NCI-H2029 treated with DMSO at 0.1 percent for 48 hours (cell line): ENCODE measurements around the gene KIAA2012.

Experiments used
- DNase-seq: peaks from one replicate; lab custom pipeline; 2025; lab: John Stamatoyannopoulos, UW

KIAA2012 gene

DNA sequence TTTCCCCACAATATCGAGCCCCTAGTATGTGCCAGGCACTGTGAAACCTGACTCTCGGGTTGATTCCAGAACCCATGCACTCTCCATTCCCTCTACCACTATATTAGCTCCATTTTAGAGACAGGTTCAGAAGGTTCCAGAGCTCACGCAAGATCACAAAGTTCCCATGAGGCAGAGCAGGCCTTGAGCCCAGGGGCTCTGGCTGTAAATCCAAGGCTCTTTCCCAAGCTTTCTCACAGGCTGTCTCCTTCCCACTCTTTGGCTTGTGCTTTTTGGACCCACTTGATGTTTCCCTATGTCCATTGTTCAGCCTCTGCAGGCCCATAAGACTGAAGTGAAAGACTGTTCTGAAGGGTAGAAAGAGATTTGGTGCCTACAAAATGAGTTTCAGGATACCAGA lies 15.7 kb downstream of the KIAA2012 start:
- no peak for DNase-seq

DNA sequence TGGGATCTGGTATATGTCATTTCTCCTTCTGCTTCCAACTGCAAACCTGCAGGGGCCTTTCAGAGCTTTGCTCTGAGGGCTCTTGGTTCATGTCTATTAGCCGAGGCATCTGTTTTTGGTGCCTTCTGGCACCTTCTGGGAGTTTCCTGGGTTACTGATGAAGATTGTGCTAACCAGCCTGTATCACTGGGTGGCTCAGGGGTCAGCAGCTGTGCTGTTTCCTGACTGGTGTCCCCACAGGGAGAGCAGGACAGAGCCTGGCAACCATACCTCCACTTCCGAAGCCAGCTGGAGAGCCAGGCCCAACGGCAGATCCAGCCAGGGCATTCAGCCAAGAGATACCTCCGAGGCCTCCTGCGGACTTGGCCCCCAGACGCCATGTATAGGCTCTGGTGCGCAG lies 17.5 kb downstream of the KIAA2012 start:
- DNase-seq, result no peak

DNA sequence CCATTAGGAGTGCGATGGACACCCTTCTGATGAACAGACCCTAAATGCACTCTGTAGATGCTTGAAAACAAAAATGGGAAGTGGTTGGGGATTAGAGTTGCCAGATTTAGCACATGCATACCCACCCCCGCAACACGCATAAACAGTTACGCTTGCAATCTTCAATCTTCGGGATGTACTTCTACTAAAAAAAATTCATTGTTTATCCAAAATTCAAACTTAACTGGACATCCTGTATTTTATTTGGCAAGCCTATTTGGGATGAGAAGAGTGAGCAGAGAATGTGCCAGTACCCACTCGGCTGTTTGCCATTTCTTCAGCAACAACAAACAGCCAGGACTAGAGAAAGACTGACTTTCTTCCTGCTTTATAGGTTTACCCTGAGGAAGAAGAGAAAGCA lies 18.4 kb downstream of the KIAA2012 start:
- no peak for DNase-seq

DNA sequence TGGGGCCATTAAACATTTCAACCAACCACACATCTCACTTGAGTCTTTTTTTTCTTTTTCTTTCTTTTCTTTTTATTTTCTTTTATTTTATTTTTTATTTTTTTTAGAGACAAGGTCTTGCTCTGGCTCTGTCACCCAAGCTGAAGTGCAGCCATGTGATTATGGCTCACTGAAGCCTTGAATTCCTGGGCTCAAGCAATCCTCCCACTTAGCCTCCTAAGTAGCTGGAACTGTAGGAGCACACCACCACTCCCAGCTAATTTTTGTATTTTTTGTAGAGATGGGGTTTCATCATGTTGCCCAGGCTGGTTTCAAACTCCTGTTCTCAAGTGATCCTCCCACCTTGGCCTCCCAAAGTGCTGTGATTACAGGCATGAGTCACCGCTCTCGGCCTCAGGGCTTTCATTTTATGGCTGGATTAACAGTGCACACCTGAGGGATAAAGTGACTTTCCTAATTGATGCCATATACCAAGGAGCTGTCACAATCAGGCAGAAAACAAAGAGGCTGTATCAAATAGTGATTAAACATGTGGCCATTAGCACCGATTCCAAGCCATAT lies 21.5 kb downstream of the KIAA2012 start:
- no peak for DNase-seq

DNA sequence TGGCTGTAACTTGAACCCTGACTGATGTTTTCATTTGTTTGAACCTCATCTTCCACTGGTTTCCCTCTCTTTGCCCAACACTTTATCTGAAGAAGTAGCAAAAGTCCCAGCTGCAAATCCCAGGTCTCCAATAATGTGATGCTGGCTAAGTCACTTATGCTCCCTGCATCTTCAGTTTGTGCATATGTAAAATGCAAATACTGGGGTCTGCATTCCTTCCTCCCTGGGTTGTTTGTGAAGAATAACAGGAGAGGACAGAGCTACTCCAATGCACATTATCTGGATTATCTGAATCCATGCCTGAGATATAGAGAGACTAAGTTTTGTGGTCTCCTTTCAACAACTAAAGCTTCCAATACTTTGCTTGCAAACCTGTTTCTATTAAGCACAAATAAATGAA lies 22.2 kb downstream of the KIAA2012 start:
- DNase-seq, result no peak

DNA sequence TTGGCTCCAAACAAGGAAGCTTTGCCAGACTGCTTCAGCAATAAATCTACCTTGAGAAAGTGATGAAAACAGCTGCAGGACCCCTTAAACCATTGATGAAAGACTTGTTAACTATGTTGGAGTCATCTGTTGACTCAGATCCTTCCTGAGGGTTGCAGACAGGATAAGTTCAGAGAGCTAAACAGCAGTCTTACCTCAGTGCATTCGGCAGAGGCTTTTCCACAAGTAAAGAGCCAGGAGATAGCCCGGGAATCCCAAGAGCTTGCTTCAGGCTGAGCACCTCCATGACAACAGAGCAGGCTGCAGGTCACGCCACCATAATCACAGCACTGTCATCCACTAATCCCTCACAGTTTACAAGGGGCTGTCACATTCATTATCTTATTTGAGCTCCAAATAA lies 23.7 kb downstream of the KIAA2012 start:
- DNase-seq, result no peak

DNA sequence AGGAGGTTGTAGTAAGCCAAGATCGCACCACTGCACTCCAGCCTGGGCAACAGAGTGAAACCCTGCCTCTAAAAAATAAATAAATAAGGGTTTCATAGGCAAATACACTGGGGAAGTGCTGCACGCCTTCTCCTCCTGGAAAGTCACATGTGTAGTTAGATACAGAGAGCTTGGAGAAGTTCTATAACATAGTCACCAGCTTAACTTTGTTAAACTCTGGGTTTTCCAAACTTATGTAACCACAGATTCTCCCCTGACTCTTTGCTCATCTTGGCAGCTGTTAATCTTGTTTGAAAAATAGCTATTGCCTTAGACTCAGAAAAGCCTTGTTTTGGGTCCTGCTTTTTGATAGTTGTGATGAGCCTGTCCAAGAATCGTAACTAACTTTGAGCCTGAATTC lies 25.2 kb downstream of the KIAA2012 start:
- DNase-seq, result no peak

DNA sequence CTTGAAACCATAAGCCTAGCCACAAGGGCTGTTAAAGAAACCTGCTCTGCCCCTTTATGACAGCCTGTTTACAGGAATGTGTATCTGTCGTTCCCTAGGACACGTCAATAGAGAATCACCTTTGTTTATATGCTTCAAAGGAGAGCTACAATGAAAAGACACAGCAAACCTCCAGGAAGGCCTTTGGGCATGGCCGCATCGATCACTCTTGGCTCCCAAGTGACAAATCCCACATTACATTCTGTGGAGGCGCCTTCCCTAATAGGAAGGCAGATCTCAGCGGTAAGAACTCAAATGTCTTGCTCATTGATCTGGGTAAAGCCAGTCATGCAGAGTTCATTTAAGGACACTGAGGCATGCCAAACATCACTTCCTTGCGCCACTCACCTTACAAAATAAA lies 26.5 kb downstream of the KIAA2012 start:
- DNase-seq, result no peak

DNA sequence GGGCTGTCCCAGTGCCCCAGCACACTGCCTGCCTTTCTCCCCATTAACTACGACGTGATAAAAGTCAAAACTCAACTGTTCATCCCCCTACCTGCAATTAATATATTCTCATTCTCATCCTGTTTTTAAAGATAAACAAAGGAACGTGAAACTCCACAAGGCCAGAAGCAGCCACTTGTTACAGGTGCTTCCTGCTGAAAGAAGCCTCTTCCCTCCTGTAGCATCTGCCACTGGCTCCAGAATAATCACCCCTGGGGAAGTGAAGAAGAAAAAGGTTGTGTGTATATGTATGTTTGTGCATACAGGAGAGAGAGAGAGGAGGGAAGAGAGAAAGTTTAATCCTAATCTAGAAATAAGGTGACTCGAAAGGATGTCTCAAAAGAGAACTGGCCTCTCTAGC lies 27.1 kb downstream of the KIAA2012 start:
- no peak for DNase-seq

DNA sequence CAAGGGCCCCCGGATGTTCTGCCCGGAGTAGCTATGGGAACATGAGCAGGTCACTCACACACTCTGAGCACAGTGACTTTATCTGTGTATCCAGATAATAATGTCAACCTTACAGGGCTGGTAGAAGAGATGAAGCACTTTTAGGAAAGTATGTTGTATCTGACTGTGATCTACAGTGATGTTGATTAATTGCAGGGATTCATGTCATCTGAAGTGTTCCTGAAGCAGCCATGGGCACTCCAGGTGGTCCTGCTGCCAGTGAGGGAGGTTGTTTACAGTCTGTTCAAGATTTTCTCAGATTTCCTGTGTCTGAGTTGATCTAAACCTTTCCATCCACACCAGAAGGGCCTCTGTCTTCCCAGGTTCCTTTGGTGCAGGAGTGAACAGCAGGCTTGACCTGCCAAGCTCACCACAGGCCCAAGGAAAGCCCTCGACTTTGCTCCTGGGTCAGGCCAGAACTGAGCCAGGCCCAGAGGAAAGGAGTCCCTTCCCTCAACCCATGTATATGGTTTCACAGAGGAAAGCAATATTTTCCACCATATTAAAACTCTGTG lies 28.0 kb downstream of the KIAA2012 start:
- DNase-seq, result no peak

DNA sequence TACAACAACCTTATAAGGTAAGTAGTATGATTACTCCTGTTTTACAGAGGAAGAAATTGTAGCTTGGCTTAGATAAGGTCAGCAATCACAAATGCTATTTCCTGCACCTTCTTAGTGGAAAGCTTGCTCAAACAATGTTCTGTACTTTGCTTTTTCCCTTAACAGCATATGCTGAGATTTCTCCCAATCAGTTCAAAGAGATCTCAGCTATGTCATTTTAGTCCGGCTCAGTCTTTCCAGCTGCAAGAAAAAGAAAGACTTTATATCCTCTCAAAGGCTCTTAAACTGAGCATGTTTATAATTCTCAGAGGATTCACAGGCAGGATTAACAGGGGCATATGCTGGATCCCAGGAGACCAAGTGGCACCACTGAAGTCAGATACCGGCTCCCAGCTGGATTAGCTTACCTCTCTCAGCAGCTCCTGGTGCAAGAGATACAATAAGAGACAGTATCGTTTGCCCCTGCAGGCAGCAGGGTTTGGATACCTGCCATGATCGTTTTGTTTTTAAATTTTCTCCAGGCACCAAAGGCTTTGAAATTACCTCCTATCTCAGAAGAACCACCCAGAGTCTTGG lies 29.5 kb downstream of the KIAA2012 start:
- DNase-seq, result no peak

DNA sequence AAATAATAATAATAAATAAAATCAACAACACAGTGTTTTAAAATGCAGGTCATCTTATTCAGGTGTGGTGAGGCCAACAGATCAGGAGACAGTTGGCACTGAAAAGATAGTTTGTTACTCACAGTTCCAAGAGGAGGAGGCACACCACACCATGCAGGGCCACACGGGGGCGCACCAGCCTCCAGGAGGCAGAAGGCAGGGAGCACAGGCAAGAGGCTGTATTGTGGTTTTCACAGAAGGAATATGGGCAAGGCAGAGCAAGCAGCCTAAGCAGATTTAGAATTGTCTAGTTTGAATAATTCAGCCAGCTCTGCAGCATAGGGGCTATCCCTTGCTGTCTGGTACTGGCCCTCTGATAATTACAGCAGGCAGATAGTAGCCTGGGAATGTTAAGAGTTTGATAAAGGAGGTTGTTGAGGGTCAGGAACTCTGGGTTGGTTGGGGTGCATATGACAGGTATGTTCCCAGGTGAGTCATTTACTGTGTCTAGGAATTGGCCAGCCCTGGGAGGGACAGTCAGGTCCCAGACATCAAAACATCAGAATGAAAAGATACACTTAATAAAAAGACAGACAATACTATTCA lies 31.3 kb downstream of the KIAA2012 start:
- DNase-seq, result no peak

DNA sequence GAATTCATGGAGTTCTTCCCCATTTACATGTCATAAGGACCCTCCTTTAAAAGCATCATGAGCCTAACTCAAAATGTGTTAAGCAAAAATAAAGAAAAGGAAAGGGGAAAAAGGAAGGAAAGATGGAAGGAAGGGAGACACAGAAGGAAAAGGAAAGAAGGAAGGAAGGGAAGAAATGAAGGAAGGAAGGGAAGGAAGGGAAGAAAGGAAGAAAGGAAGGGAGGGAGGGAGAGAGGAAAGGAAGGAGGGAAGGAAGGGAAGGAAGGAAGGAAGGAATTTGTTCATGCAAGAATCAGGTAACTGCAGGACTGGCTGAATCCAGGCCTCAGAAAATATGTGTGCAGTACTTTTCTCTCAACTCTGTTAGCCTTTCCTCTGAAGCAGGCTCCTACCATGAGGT lies 32.0 kb downstream of the KIAA2012 start:
- no peak for DNase-seq

DNA sequence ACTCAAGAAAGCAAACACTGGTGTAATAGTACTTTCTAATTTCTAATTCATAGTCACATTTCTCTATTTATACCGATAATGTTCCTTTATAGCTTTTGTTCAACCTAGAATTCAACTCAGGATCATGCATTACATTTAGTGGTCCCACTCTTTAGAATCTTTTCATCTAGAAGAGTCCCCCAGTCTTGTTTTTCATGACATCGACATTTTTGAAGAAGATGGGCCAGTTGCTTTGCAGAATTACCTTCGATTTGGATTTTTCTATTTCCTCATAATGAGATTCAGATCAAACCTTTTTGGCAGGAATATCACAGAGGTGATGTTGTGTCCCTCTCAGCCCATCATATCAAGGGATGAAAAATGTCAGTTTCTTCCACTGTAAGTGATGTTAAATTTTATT lies 35.3 kb downstream of the KIAA2012 start:
- no peak for DNase-seq

DNA sequence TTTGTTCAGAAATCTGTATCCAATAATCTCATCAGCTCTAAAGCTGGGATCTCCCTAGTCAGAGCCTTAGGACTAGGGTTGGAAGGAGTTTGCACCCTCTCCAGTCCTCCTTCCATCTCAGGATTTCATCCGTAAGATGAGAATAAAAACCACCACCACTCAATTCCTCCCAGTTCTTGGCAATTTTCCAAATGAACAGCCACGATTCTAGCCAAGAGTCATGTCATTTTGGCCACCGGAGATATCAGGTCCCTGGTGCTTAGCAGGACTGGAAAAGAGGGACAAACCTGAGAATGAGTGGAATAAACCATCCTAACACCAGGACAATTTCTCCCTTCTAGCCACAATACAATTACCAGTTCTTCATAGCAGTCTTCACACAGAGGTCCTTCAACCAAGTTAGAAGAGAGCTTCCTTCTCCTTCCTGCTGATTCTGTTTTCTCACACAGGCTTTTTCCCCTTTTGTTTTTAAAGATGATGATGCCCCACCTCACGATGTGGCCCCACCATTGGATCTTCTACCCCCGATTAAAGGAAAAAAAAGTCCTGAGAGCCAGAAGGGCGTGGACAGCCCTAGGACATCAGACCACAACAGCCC lies 36.2 kb downstream of the KIAA2012 start:
- no peak for DNase-seq

DNA sequence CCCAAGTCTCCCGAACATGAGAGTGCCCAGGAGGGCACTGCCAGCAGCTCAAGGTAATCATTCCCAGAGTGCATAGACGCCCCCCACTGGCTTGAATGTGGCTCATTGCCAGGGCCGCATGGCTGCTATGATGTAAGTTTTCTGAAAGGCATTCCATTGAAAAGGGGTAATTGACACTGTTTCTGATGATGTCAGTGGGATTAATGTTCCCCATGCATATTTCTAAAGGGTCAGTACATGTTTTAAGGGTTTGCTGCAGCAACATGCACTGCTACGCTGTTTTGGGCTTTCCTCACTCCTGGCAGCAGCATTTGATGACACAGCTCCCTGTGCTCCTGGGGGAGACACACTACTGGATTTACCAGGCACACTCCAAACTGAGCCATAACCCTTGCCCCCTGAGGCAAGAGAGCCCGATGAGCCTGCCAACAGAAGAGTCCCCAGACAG lies 36.7 kb downstream of the KIAA2012 start:
- DNase-seq, result no peak

DNA sequence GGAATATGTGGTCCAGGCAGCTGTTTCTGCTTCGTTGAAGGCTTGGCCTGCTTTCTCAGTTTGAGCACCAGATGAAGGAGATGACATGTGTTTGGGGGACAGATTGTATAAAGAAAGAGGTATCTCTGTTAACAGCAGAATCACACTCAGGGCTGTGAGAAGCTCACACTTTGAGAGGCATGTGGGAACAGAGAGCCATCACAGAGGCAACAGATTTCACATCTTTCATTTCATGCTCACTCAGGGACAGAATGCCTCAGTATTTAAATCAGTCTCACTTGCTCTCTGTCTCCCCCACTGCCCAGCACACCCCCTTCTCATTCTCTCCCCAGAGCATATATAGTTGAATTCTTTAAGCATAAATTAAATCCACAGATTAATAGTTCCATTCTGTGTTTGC lies 37.4 kb downstream of the KIAA2012 start:
- DNase-seq, result no peak

DNA sequence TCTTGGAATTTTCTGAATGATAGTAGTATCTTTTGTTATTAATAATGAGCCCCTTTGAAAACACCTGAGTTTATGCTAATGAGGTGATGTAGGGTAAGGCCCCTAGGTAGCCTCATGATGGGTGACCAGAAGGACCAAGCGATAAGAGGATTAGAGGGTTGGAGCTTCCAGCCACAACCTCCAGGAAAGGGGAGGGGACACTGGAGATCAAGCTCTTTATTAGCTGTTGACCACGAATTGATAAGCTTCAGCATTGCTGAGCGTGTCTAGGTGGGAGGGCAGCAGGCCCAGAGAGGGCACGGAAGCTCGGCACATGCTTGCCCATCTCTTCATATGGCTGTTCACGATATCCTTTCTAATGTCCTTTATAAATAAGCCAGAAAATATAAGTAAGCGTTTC lies 39.0 kb downstream of the KIAA2012 start:
- DNase-seq, result no peak

DNA sequence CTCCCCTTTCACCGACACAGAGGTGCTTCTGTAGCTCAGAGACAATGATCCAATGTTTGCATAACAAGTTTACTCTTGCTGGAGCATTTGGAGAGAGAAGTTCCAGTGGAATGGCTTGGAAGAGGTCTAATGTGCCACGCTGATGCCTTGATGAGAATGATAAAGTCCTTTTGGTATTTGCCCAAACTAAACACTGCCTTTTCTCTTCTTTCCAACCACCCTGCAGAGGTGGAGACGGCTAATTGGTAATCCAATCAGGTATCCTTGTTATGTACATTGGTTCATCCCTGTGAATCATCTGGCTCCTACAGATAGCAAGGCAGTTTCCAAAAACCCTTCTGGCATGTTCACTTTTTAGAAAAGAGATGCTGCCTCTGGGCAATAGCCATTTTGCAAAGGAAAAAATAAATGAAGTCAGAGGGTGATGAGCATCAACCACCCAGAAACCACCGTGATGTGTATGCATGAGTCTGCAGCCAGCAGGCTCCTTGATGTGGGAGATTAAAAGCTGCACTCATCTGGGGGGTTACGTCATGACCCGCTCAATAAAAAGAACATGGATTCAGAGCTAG lies 40.6 kb downstream of the KIAA2012 start:
- no peak for DNase-seq

DNA sequence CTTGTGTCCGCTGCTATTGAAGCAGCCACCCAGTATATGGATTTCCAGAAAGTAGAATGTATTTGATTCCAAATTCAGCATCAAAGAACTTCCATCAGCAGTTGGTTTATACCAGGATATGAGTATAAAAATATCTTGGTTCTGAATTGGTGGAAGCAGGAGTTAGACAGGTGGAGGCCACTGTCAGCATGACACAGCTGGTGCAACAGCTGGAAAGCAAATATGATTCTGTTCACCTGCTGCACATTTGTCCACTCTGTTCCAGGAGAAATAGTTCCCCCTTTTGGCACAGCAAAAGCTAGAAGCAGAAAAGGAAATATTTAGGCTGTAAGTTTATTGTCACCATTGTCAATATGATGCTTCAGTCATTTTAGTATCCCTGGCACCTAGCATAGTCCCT lies 41.2 kb downstream of the KIAA2012 start:
- DNase-seq, result no peak

DNA sequence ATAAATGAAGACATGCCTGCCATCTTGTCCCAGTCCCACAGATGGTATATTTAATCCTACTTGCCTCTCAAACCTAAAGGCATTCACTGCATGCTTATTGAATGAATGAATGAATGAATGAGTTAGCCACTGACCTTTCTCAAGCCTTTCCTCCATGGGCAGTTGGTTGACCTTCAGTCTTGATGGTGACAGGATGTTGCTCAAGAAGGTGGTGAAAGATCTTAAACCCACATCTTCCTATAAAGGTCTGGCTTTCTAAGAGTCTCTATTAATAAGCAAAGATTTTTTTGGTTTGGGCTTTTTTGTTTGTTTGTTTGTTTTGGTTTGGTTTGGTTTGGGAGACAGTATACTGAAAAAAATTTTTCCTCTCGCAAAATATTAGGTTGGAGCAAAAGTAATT lies 41.7 kb downstream of the KIAA2012 start:
- DNase-seq, result no peak

DNA sequence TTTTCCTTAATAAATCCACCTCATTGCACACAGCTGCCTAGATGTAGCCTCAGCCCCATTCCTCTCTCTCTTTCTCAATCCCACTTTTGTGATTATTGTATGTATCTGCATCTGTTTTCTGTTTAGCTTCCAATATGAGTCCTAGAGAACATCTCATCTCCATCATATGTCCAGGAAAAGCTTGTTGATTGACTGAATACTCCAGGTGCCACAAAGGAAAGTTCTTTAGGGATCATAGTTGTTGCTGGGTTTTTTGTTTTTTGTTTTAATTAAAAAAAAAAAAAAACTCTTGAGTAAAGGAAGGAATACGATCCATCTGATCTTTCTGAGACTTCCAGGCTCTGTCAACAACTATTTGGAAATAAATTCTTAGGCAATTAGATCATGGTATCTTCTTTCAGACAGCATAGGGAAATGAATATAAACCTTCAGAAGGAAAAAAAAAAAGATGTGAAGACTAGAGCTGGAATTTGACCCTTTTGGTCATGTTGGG lies 42.5 kb downstream of the KIAA2012 start:
- DNase-seq, result no peak

DNA sequence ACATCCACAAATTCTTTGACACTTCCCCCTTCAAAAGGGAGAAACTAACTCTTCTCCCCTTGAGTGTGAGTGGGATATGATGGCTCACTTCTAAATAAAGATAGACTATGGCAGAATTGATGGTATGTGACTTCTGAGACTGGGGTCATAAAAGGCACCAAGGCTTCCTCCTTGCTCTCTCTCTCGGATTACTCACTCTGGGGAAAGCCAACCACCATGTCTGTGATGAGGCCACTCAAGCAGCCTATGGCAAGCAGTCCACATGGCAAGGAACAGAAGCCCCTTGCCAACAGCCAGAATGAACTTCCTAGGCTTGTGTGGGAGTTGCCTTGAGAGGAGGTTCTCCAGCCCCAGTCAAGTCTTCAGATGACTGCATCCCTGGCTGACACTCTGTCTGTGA lies 43.6 kb downstream of the KIAA2012 start:
- no peak for DNase-seq
